HG02981 (cell line): Measurements from ENCODE around the gene MRAP2.

Experiments used
- ATAC-seq: cut with Tn5 transposase; IDR thresholded peaks from one replicate; pipeline ENCODE4 v1.9.1; 2021; ENCODE audit warnings: mild to moderate bottlenecking, moderate library complexity; ENCODE audit not compliant: unreplicated experiment

MRAP2 gene, protein sequence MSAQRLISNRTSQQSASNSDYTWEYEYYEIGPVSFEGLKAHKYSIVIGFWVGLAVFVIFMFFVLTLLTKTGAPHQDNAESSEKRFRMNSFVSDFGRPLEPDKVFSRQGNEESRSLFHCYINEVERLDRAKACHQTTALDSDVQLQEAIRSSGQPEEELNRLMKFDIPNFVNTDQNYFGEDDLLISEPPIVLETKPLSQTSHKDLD

GRCh38 chr6:84033523-84034451 lies at the start of gene MRAP2:
TSS of gene MRAP2 (plus strand) at chr6:84033772. CDS start at chr6:84055319, 21,547 bp downstream.
- no peak for ATAC-seq

GRCh38 chr6:83984411-83984810 lies 49.2 kb upstream of the MRAP2 start:
- no peak for ATAC-seq

DNA sequence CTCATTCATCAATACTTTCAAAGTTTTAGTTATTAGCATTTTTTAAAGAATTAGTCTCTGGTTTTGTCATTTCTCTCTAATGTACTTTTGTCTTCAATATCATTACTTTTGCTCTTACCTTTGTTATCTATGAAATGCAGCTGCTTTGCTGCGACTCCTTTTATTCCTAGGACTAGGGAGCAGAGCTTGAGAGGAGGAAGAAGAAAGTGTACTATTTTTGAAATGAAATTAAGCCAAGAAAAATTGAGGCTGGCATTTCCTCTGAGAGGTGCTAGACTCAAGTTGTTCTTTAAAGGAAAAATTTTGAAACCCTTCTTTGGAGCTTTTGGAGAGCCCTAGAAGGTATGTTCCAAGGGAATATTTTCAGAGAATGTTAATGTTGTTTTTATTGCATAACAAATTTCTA lies 48.3 kb upstream of the MRAP2 start:
- no peak for ATAC-seq

GRCh38 chr6:83985715-83986114 lies 47.9 kb upstream of the MRAP2 start:
- ATAC-seq: no peak

GRCh38 chr6:83998021-83998584 lies 35.5 kb upstream of the MRAP2 start:
- ATAC-seq: no peak

DNA sequence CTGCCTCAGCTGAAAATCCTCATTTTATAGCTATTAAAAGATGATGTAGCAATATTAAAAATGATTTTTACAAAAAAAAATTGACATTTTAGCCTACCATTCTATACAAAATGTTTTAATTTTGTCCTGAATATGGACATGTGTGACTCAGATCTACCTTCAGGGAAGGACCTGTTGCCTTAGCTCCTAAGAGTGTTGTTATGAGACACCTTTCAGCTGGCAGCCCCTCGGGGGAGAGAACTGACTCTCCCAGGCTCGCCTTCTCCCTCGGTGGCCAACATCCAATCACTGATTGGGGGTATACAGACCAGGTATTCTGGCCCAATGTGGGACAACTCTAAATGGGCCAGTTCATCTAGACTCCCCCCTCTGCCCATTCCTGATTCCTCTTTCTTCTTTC lies 32.5 kb upstream of the MRAP2 start:
- no peak for ATAC-seq

- no peak for ATAC-seq
These were observed 31.3 kb upstream of the MRAP2 start for GRCh38 chr6:84002226-84002625.

GRCh38 chr6:84003131-84003530 lies 30.4 kb upstream of the MRAP2 start:
- ATAC-seq: no peak

- ATAC-seq: no peak
These were observed 29.9 kb upstream of the MRAP2 start for GRCh38 chr6:84003654-84004053.

DNA sequence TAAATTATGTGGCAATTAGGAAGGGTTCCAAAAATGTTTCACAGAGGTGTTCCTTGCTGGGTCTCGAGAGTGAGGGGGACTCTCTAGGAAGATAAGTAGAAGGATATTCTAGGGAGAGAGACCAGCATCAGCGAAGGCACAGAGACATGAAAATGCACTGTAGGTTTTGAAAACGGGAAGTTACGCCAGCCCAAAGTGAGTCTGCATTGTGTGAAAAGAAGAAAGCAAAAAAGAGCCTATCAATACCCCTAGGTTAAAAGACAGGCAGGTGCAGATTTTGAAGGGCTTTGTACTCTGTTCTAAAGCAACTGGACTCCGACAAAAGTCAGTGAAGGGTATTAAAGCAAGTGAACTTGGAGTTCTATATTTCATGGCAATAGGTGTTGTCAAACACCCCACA lies 25.7 kb upstream of the MRAP2 start:
- no peak for ATAC-seq

DNA sequence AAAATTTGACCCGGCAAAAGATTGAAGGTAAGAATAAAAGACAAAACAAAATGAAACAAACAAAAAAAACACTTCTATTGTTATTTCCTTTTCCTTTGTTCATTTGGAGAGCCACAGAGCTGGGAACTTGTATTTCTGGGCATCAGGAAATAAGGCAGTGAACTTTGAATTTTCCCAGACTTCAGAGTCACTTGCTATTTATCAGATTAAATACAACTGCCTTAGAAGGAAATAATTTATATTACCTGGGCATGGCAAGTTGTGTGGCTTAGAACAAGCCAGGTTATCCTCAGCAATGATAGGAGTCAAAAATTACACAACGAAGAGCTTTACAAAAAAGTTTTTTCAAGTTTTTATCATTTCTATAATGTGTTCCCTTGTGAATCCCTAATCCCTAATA lies 20.2 kb upstream of the MRAP2 start:
- no peak for ATAC-seq

DNA sequence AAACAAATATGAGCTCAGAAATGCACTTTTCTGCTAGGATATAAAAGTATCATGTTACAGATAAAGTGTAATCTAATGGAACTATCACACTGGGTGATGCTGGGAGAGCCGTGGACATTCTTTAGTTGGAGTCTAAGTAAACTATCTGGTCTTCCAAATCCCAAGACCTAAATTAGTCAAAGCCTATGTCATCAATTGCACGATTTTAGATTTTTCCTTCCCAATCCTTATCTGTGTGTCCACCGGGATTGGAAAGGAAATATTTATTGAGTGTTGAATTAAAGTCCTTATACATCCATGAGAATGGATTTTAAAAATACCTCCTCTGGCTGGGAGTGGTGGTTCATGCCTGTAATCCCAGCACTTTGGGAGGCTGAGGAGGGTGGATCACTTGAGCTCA lies 19.6 kb upstream of the MRAP2 start:
- ATAC-seq: no peak

DNA sequence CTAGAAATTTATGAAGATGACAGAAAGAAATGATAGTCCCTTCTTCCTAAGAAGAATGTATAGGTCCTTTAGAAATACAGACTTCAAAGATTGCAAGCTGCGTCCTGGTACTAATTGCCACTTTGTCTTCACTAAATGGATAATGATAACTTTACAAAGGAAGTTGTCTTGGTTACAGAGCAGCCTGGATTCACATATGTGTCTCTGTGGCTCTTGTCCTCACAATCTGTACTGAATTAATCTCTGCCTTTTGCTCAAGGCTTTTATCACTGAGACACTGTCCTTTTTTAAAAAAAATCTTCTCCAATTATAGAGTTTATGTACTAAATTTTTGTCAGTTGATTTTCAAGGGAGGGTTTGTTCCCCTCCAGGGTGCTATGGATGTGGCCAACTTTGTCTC lies 17.5 kb upstream of the MRAP2 start:
- ATAC-seq: no peak

DNA sequence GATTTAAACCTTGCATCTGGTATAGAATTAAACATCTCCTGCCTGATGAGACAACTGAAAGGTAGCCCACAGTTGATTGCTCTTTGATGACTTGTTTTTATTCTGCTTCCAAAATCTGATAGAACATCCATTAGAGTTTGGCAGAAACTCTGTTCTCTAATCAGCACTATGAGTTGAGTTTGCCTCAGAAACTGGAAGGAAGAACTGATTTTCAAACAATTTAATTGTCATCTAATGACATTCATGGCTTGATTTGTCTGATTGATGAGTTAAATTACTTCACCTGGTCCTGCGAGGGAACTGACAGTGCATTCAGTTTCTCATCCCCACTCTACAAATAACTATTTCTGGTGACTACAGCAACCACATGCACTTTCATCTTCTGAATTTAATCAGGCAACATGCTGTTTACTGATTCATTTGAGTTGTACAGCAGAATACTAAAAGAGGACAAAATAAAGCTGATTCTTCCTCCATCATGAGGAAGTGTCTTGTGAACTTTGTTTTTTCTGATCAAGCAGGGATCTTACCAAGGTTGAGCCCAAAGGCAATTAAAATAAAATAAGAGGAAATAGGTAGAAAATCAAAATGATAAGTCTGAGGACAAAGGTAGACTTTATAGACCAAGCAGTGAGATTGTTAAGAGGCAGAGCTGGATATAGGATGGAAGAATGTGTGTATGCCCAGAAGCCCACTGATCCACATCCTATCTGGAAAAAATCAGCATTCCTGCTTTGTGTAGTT lies 15.7 kb upstream of the MRAP2 start:
- no peak for ATAC-seq

DNA sequence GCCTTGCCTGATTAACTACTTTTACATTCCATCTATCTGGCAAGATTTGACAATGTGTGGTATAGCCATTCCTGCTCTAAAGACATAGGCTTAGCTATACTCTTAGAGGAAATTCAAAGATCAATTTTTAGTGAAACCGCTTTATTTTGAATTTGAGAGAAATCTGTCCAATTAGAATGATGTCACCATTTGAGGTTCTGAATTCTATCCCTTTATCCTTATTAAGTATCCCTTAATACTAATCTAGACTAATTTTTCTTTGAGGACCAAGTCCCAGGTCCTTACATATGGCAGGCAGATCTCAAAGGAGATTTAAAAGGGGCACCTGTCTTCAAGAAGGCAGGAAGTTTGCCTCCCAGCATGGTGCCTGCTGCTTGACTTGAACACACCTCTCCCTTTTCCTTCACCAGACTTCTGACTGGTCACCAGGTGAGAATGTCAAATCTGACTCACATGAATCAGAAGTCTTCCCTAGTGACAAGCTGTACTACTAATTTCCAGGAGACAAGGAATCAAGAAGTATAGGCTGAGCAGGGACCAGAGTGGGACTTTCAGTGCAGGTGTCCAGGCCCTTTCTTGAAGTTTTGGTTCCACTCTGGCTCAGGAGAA lies 15.0 kb upstream of the MRAP2 start:
- ATAC-seq: no peak

- ATAC-seq: no peak
These were observed 14.3 kb upstream of the MRAP2 start for GRCh38 chr6:84019141-84019841.

DNA sequence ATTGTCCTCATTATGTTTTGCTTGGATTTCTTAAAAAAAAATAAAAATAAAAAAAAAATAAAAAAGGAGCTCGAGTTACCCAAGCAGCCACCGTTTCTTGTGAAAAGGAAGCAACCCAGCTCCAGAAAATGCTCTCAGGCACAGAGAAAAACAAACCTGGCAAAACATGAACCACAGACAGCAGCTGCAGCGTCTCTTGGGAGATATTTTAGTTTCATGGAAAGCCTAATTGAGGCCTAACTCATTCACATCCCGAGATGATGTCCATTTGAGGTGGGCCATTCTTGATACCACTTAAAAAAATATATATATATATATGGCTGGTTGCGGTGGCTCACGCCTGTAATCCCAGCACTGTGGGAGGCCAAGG lies 13.7 kb upstream of the MRAP2 start:
- ATAC-seq: no peak

- no peak for ATAC-seq
These were observed 11.9 kb upstream of the MRAP2 start for GRCh38 chr6:84021625-84022024.

DNA sequence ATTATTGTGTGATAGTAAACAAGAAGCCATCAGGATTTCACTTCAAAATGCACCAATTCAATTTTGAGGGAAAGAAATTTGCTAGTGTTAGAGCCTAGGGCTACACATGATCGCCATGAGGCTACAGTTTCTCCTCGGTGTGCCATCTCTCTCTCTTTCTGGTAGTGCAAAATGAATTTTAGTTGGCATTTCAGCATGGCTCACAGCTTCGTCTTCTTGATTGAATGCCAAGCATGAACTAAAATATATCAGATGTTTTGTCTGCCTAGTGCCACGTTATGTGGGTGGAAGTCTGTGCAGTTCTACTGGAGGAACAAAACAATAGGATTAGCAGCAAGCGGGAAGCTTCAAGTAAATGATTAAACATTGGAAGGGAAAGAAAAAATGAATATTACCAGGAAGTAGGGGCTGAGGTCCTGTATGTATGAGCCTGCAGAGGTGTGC lies 6.8 kb upstream of the MRAP2 start:
- no peak for ATAC-seq
